ENCODE measurements around the gene COX5A. TPM values are rescaled to one million over a fixed set of nuclear protein-coding genes. Genes with fewer than 3 reads are reported as not detected.

The COX5A gene
- total RNA-seq, 1 donor from 2014 or later, result 56.3 TPM

Small RNA genes lying within 50 kb of the gene (small RNA-seq; reads per million reads assigned to genes)
- gene RF00019 (ENCODE audit: low replicate concordance), result not detected

Other genes with a start within 250 kb of the COX5A start
- gene EDC3, start 242.0 kb downstream of the COX5A start, total RNA-seq, result 14.7 TPM
- gene CYP1A1, start 212.5 kb downstream of the COX5A start, total RNA-seq, result 0.69 TPM
- 0.10 TPM for gene CYP1A2, start 189.2 kb downstream of the COX5A start, total RNA-seq
- gene CSK, start 156.0 kb downstream of the COX5A start, total RNA-seq, result 21.4 TPM
- 0.20 TPM for gene LMAN1L, start 125.2 kb downstream of the COX5A start, total RNA-seq
- gene CPLX3, start 111.4 kb downstream of the COX5A start, total RNA-seq, result 0.20 TPM
- 23.4 TPM for gene ULK3, start 94.9 kb downstream of the COX5A start, total RNA-seq
- gene SCAMP2, start 64.7 kb downstream of the COX5A start, total RNA-seq, result 21.6 TPM
- gene MPI, start 48.0 kb downstream of the COX5A start, total RNA-seq, result 23.3 TPM
- 43.4 TPM for gene FAM219B, start 31.2 kb downstream of the COX5A start, total RNA-seq
- gene RPP25, start 18.7 kb upstream of the COX5A start, total RNA-seq, result 2.1 TPM
- gene SCAMP5, start 57.5 kb upstream of the COX5A start, total RNA-seq, result 3.2 TPM
- gene PPCDC, start 85.5 kb upstream of the COX5A start, total RNA-seq, result 10.8 TPM

Measured in skin of body (tissue), 2 donors.